ENCODE data around the gene PKP4. TPM values are rescaled to one million over a fixed set of nuclear protein-coding genes. Genes with fewer than 3 reads are reported as not detected.
"Not testable (repeated sequence)": the region's sequence is repeated elsewhere in the genome, so short reads cannot be mapped to it uniquely, and the experiment has no call there.

PKP4 gene
- total RNA-seq, 1 experiment from 2014 or later: 67.7 TPM

DNA sequence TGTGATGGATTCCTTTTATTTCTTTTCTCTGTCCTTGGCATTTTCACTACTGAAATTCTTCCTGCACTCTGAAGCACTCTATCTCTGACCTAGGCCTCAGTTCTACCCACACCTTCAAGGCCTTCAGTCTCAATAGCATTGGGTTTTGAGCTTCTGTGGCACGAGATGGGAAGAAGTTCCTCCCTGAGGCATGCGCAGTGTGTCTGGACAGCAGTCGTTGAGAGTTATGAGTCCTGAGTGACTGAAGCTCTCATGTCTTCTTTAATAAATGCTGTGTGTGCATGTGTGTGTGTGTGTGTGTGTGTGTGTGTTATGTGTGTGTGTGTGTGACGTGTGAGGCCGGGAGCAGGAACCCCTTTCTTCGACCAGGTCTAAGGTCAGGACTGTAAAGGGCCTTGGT lies 242.6 kb downstream of the PKP4 start:
- CTCF ChIA-PET: no interaction called here
- intact Hi-C loops (cut with micrococcal nuclease; ENCODE audit: unreplicated experiment): no loop called here
- no peak for DNase-seq (ENCODE audit: low spot score)
- POLR2A ChIA-PET (ENCODE audit: low non-redundant PET): no interaction called here
- TF ChIP-seq CTCF (conservative IDR thresholded peaks at IDR 0.05; ENCODE audit: low read depth, low read length): no peak
- TF ChIP-seq EZH2 (IDR thresholded peaks at IDR 0.05; ENCODE audit: borderline replicate concordance, low read depth, low read length, poor library complexity, severe bottlenecking): no peak
- no peaks in the 10 kb centered on the region for H3K4me1 ChIP-seq (ENCODE audit: insufficient read depth, low read length, poor library complexity, severe bottlenecking)
- no peaks in the 10 kb centered on the region for H3K36me3 ChIP-seq (ENCODE audit: insufficient read depth, low read length, poor library complexity, severe bottlenecking)
- no peak overlapping the region for H3K27ac ChIP-seq (ENCODE audit: low read depth, low read length, poor library complexity, severe bottlenecking)
- no TSS peak for BruUV-seq (replicated peaks)
- H3K4me3 ChIP-seq (ENCODE audit: low read depth, low read length, poor library complexity, severe bottlenecking): no peak overlapping the region
- H3K27me3 ChIP-seq (replicated peaks; ENCODE audit: insufficient read depth, low read depth, low read length, poor library complexity): no peaks in the 10 kb centered on the region
- peaks cover 3% of the 10 kb centered on the region for H3K9me3 ChIP-seq (ENCODE audit: low read depth, low read length, poor library complexity, severe bottlenecking)

DNA sequence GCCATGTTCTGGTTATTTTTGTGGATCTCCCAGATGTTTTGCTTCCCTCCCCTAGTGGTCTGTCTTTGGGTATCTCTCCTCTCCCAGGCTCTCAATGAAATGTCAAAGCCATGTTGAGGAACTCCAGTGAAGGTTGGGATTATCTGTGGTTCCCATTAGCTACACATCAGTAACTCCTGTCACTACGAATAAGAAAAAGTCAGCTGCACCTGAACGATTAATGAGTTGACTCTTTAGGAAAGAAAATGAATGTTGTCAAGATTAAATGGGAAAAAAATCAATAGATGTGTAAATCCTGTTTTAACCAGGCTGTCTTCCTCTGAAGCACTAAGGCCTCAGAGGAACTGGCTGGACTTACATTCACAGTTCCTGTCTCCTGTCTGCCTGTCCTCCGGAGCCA lies 244.3 kb downstream of the PKP4 start:
- TF ChIP-seq CTCF (conservative IDR thresholded peaks at IDR 0.05; ENCODE audit: low read depth, low read length) (no peak), EZH2 (IDR thresholded peaks at IDR 0.05; ENCODE audit: borderline replicate concordance, low read depth, low read length, poor library complexity, severe bottlenecking) (no peak)
- Histone ChIP-seq H3K27ac (ENCODE audit: low read depth, low read length, poor library complexity, severe bottlenecking) (no peak overlapping the region), H3K9me3 (ENCODE audit: low read depth, low read length, poor library complexity, severe bottlenecking) (peaks cover 3% of the 10 kb centered on the region), H3K4me1 (ENCODE audit: insufficient read depth, low read length, poor library complexity, severe bottlenecking) (no peaks in the 10 kb centered on the region), H3K4me3 (ENCODE audit: low read depth, low read length, poor library complexity, severe bottlenecking) (no peak overlapping the region), H3K27me3 (replicated peaks; ENCODE audit: insufficient read depth, low read depth, low read length, poor library complexity) (no peaks in the 10 kb centered on the region), H3K36me3 (ENCODE audit: insufficient read depth, low read length, poor library complexity, severe bottlenecking) (no peaks in the 10 kb centered on the region)
- BruUV-seq (replicated peaks): no TSS peak
- CTCF ChIA-PET: no interaction called here
- intact Hi-C loops (cut with micrococcal nuclease; ENCODE audit: unreplicated experiment): no loop called here
- POLR2A ChIA-PET (ENCODE audit: low non-redundant PET): no interaction called here
- no peak for DNase-seq (ENCODE audit: low spot score)

DNA sequence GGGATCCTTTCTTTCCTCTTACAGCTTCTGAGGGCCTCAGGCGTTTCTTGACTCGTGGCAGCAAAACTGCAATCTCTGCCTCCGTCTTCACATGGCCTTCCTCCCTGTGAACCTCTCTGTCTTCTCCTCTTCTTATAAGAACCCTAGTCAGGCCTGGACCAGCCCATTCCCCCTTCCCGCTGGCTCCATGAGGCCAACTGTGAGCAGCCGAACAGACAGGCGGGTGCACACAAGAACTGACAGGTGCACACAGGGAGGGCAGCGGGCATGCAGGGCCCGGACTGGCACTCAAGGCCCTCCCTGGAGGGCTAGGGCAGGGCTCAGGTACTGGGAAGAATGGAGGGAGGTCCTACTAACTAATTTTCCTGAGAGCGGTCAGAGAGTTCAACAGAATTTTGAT lies 246.0 kb downstream of the PKP4 start:
- no peak overlapping the region for H3K27ac ChIP-seq (ENCODE audit: low read depth, low read length, poor library complexity, severe bottlenecking)
- POLR2A ChIA-PET (ENCODE audit: low non-redundant PET): no interaction called here
- H3K4me3 ChIP-seq (ENCODE audit: low read depth, low read length, poor library complexity, severe bottlenecking): no peak overlapping the region
- H3K9me3 ChIP-seq (ENCODE audit: low read depth, low read length, poor library complexity, severe bottlenecking): no peaks in the 10 kb centered on the region
- CTCF ChIA-PET: no interaction called here
- no peaks in the 10 kb centered on the region for H3K36me3 ChIP-seq (ENCODE audit: insufficient read depth, low read length, poor library complexity, severe bottlenecking)
- BruUV-seq (replicated peaks): no TSS peak
- no peak for DNase-seq (ENCODE audit: low spot score)
- no peaks in the 10 kb centered on the region for H3K27me3 ChIP-seq (replicated peaks; ENCODE audit: insufficient read depth, low read depth, low read length, poor library complexity)
- no peaks in the 10 kb centered on the region for H3K4me1 ChIP-seq (ENCODE audit: insufficient read depth, low read length, poor library complexity, severe bottlenecking)
- no peak for TF ChIP-seq CTCF (conservative IDR thresholded peaks at IDR 0.05; ENCODE audit: low read depth, low read length)
- no peak for TF ChIP-seq EZH2 (IDR thresholded peaks at IDR 0.05; ENCODE audit: borderline replicate concordance, low read depth, low read length, poor library complexity, severe bottlenecking)
- intact Hi-C loops (cut with micrococcal nuclease; ENCODE audit: unreplicated experiment): no loop called here

- POLR2A ChIA-PET (ENCODE audit: low non-redundant PET); CTCF ChIA-PET: not testable (repeated sequence)
Measured at GRCh38 chr2:158704724-158705465, 248.1 kb downstream of the PKP4 start.

More at GRCh38 chr2:158704724-158705465, 248.1 kb downstream of the PKP4 start:
- BruUV-seq (replicated peaks); H3K36me3 ChIP-seq (ENCODE audit: insufficient read depth, low read length, poor library complexity, severe bottlenecking); H3K27ac ChIP-seq (ENCODE audit: low read depth, low read length, poor library complexity, severe bottlenecking); H3K27me3 ChIP-seq (replicated peaks; ENCODE audit: insufficient read depth, low read depth, low read length, poor library complexity); H3K9me3 ChIP-seq (ENCODE audit: low read depth, low read length, poor library complexity, severe bottlenecking); H3K4me1 ChIP-seq (ENCODE audit: insufficient read depth, low read length, poor library complexity, severe bottlenecking); intact Hi-C loops (cut with micrococcal nuclease; ENCODE audit: unreplicated experiment); DNase-seq (ENCODE audit: low spot score); H3K4me3 ChIP-seq (ENCODE audit: low read depth, low read length, poor library complexity, severe bottlenecking): not testable (repeated sequence)

All from A673 (cell line).